GM12865 (cell line): ENCODE data around the gene FRMD8.

ENCODE experiments used
- DNase-seq: peaks from one replicate; pipeline ENCODE4 v3.0.0; 2010; ENCODE audit warnings: low read depth
- H3K4me3 ChIP-seq: 2 replicates; pipeline ENCODE4 v1.5.1; 2011; ENCODE audit warnings: mild to moderate bottlenecking, low read depth, low read length, control low read depth
- CTCF ChIP-seq: IDR thresholded peaks from 2 replicates; pipeline ENCODE4 v1.5.1; 2011; ENCODE audit warnings: low read length, control low read depth, low read depth, inconsistent platforms; ENCODE audit not compliant: insufficient read depth; ENCODE audit errors: missing control alignments

Gene FRMD8

GRCh38 chr11:65426839-65427690 is 40.6 kb downstream of the FRMD8 start:
- peak; percentile 81 for DNase-seq
- no peak for TF ChIP-seq CTCF
- peak overlapping the region; percentile 70 for H3K4me3 ChIP-seq

DNA sequence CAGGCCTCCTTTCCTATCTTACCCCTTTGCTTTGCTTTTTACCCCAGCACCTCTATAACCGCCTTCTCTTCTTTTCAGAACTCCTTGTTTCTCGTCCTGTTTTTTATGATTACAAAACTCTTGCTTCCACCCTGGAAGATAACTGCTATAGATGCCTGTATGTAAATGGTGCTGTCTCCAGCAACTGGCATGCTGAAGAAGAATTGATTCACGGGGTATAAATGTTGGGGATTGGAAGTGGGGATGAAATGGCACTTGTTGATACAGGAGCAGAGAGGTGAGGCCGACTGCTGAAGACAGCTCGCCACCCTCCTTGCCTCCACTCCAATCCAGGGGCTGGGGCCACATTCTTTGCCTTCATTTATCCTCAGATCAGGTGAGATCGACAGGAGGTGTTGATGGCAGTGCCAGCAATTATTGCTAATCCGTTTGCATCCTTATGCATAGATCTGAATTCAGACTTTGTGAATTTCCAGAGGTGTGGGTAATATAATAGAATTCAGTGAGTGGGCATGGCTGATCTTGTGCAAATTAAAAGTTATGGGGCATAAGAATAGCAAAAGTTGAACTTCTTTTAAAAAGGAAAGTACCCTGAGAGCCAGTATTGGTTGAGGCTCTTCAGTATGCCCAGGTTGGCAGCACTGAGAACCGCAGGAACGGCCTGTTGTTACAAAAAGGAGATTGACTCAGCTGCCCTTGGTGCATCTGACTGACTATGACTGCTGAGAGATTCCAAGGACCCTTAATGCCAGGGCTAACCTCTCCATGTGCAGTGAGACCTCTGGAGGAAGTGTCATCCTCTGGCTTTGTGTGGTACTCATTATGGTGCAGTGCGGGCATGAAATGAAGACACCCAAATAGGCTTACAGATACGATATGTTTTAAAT is 41.5 kb downstream of the FRMD8 start:
- no peak for TF ChIP-seq CTCF
- H3K4me3 ChIP-seq: peak overlapping the region; percentile 70
- peak; percentile 74 for DNase-seq

DNA sequence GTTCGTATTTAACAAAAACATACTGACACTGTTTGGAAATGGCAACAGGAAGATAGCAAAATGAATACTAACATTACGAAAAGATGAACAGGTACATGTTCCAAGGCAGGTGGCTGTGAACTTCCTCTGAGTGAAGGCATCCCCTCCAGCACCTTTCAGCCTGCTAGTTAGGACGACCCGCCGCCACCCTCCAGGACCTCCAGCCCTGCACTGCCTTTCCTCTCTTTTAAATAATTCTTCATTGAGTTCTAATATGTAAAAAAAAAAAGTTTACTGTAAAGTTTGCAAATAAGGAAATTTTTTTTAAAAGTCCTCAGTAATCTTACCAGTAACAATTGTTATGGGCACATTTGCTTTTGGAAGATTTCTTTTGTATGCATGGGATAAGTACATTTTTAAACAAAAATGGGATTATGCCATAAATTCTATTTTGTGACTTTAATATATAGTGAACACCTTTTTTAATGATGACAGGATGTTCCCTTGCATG is 42.2 kb downstream of the FRMD8 start:
- peak overlapping the region; percentile 70 for H3K4me3 ChIP-seq
- peak; percentile 71 for DNase-seq
- no peak for TF ChIP-seq CTCF

- H3K4me3 ChIP-seq: peak overlapping the region; percentile 70
- no peak for TF ChIP-seq CTCF
- DNase-seq: peak; percentile 66
These were observed 42.7 kb downstream of the FRMD8 start for GRCh38 chr11:65429068-65429681.

- no peak for TF ChIP-seq CTCF
- peak; percentile 76 for DNase-seq
- H3K4me3 ChIP-seq: peak overlapping the region; percentile 70
These were observed 43.4 kb downstream of the FRMD8 start for GRCh38 chr11:65429724-65430405.
